GM19397 (cell line): ENCODE measurements around the gene FANK1.
A peak's percentile ranks its signal among the peaks of the same experiment; 100 is the strongest.
"Not testable (repeated sequence)": the region's sequence is repeated elsewhere in the genome, so short reads cannot be mapped to it uniquely, and the experiment has no call there.

Experiments
- ATAC-seq: cut with Tn5 transposase; IDR thresholded peaks from one replicate; pipeline ENCODE4 v1.9.1; 2021; ENCODE audit warnings: mild to moderate bottlenecking, moderate library complexity; ENCODE audit not compliant: unreplicated experiment

The FANK1 gene

GRCh38 chr10:126016882-126017281 is 120.5 kb downstream of the FANK1 start:
- no peak for ATAC-seq

GRCh38 chr10:126017961-126018560 is 121.7 kb downstream of the FANK1 start:
- no peak for ATAC-seq

GRCh38 chr10:126021833-126022500 is 125.6 kb downstream of the FANK1 start:
- ATAC-seq: no peak

- no peak for ATAC-seq
These were observed 126.5 kb downstream of the FANK1 start for GRCh38 chr10:126022841-126023240.

- ATAC-seq: no peak
These were observed 131.3 kb downstream of the FANK1 start for GRCh38 chr10:126027692-126028091.

- ATAC-seq: no peak
These were observed 133.6 kb downstream of the FANK1 start for GRCh38 chr10:126029999-126030398.

- no peak for ATAC-seq
These were observed 138.2 kb downstream of the FANK1 start for GRCh38 chr10:126034586-126034985.

GRCh38 chr10:126036515-126036914 is 140.2 kb downstream of the FANK1 start:
- no peak for ATAC-seq

GRCh38 chr10:126037946-126038345 is 141.6 kb downstream of the FANK1 start:
- ATAC-seq: no peak

GRCh38 chr10:126041117-126041516 is 144.8 kb downstream of the FANK1 start:
- ATAC-seq: no peak

- peak; percentile 99 for ATAC-seq
These were observed 145.5 kb downstream of the FANK1 start for GRCh38 chr10:126041804-126042231.

- ATAC-seq: no peak
These were observed 146.0 kb downstream of the FANK1 start for GRCh38 chr10:126042354-126042753.

- no peak for ATAC-seq
These were observed 146.5 kb downstream of the FANK1 start for GRCh38 chr10:126042906-126043305.

- ATAC-seq: no peak
These were observed 147.0 kb downstream of the FANK1 start for GRCh38 chr10:126043389-126043788.

GRCh38 chr10:126045861-126046260 is 149.5 kb downstream of the FANK1 start:
- no peak for ATAC-seq

- no peak for ATAC-seq
These were observed 150.5 kb downstream of the FANK1 start for GRCh38 chr10:126046831-126047230.

GRCh38 chr10:126047749-126048148 is 151.4 kb downstream of the FANK1 start:
- ATAC-seq: not testable (repeated sequence)

GRCh38 chr10:126049759-126050700 is 153.7 kb downstream of the FANK1 start:
- no peak for ATAC-seq

GRCh38 chr10:126052171-126052570 is 155.8 kb downstream of the FANK1 start:
- ATAC-seq: no peak

GRCh38 chr10:126054191-126054590 is 157.8 kb downstream of the FANK1 start:
- no peak for ATAC-seq

GRCh38 chr10:126057494-126057893 is 161.1 kb downstream of the FANK1 start:
- no peak for ATAC-seq

GRCh38 chr10:126058104-126058503 is 161.7 kb downstream of the FANK1 start:
- ATAC-seq: no peak
